Gastroesophageal sphincter (tissue), 3 donors: ENCODE data around the gene RASSF5.
A peak's percentile ranks its signal among the peaks of the same experiment; 100 is the strongest.

ENCODE experiments used
- CTCF ChIP-seq, 4 experiments: fragments of 200-600 bp in 2 of 4; fragments of 450-650 bp in 2 of 4; sonication (generic) in 1 of 4; IDR thresholded peaks; one replicate each; pipeline ENCODE4 v1.5.1; 2017 to 2019; ENCODE audit warnings: antibody characterized with exemption in 4 of 4, mild to moderate bottlenecking in 2 of 4, moderate library complexity in 2 of 4
- POLR2AphosphoS5 ChIP-seq: sonication (generic); formaldehyde crosslinking; IDR thresholded peaks from one replicate; pipeline ENCODE4 v1.6.1; 2017; ENCODE audit warnings: antibody characterized with exemption

GRCh38 chr1:206575165-206575893 is 68.0 kb downstream of the RASSF5 start:
- peak; percentile 66 for TF ChIP-seq POLR2AphosphoS5
- TF ChIP-seq CTCF (IDR thresholded peaks at IDR 0.05), result no peak
